GM10266 (cell line): ENCODE measurements around the gene APOL3.

ENCODE experiments used
- DNase-seq: peaks from one replicate; pipeline ENCODE4 v3.0.0; 2012; ENCODE audit errors: extremely low spot score
- TF ChIP-seq, protein P1 (sequence below): IDR thresholded peaks from 2 replicates; pipeline ENCODE4 v1.5.1; 2012; ENCODE audit warnings: mild to moderate bottlenecking, low read depth; ENCODE audit not compliant: control insufficient read depth, insufficient read depth; ENCODE audit errors: missing control alignments

The APOL3 gene

DNA sequence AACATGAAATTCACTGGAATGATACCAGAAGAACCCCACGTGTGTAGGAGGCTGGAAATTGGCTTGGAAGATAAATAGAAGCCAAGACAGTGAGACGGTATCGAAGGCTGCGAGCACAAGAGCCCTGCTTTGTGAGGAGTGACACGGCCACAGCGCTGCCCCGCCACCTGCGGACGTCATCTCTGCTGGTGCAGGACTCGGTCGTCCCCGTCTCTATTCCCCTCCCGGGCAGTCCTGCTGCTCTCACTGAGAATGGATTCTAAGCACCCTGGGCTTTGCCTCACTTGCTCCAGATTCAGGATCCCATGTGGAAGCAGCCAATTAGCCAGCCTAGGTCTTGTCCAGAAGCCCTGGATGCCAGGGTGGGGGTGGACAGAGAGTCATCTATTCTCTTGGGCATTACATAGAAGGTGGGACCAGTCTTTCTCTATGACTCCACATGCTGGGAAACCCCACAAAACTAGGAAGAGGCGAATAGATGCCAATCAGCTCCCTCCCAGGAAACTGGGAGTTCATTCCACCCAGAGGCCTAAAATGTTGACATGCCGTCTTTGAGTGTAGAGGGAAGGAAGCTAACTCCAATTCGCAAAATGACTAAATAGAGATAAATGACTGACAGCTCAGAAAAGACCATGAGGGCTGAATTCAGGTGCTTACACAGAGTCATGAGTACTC is 25.1 kb downstream of the APOL3 start:
- DNase-seq: no peak
- TF ChIP-seq, protein P1, sequence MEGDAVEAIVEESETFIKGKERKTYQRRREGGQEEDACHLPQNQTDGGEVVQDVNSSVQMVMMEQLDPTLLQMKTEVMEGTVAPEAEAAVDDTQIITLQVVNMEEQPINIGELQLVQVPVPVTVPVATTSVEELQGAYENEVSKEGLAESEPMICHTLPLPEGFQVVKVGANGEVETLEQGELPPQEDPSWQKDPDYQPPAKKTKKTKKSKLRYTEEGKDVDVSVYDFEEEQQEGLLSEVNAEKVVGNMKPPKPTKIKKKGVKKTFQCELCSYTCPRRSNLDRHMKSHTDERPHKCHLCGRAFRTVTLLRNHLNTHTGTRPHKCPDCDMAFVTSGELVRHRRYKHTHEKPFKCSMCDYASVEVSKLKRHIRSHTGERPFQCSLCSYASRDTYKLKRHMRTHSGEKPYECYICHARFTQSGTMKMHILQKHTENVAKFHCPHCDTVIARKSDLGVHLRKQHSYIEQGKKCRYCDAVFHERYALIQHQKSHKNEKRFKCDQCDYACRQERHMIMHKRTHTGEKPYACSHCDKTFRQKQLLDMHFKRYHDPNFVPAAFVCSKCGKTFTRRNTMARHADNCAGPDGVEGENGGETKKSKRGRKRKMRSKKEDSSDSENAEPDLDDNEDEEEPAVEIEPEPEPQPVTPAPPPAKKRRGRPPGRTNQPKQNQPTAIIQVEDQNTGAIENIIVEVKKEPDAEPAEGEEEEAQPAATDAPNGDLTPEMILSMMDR: no peak

DNA sequence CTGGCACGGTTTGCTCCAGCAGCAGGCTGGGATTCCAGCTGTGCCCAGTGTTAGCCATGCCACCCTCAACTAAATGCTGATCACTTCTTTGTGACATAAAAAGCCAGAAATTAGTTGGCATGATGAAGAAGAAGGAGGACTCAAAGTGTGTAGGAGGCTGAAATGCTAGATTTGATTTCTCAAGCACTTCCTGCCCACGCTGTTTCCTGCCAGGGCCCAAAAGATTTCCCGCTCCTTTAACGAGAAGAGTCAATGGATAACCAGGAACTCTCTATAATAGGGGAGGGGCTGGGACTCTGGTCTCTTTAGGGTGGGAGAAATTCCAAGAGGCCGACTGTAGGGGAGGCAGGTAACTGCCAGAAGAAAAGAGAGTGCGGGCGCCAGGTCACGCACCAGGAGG is 26.4 kb downstream of the APOL3 start:
- TF ChIP-seq, protein P1: no peak
- DNase-seq: no peak

DNA sequence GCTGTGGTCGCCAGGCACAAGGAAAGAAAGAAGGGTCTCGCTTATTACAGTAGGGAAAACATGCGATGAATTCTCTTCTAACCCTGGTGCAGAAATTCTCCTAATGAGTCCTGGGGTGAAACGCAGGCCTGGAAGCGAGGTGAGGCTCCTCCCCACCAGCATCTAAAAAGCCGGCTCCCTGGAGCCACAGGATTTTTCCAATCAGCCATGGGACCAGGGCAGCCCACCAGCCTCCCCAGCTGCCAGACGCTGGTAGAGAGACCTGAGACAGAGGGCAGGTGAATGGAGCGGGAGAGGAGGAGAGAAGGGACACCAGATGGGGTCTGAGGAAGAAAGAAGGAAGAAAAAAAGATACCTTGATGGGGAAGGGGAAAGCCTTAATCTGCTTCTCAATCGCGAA is 28.6 kb downstream of the APOL3 start:
- TF ChIP-seq, protein P1: no peak
- DNase-seq: no peak

DNA sequence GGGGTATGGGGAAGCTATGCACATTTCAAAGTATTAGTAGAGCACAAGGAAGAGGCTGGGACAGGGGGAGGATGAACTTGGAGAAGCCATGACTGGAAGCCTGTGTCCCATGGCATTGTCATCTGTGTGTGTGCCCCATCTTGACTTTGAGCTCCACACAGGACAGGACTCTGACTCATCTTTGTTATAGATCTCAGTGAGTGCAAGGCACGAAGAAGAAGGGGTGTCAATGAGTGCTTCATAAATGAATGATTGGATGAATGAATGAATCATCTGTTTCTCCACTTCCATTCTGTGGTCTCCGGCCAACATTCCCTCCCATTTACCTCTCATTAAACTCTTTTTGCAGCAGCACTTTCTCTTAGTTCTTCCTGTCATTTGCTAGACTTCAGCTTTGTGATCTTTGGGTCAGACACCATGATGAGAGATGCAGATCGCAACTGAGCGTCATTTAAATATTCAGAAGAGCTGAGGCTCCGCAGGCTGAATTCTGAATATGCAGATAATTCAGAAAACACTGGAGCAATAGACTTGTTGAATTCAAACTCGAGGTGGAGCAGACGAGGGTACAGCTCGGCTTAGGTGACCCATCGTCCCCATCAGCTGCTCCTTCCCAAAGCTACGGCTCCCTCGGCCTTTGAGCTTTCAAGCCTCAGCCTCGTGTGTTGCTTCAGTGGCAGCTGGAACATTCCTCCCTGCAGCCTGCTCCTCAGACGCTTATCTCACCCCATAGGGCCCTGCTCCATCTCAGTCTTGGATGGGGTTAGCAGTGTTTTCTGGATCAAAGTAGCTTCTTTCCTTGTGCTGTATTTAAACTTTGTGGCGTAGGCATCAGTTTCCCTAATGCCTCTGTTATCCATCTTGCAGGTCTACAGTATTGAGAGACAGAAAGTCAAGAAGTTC is 30.8 kb downstream of the APOL3 start:
- no peak for DNase-seq
- TF ChIP-seq, protein P1: no peak

DNA sequence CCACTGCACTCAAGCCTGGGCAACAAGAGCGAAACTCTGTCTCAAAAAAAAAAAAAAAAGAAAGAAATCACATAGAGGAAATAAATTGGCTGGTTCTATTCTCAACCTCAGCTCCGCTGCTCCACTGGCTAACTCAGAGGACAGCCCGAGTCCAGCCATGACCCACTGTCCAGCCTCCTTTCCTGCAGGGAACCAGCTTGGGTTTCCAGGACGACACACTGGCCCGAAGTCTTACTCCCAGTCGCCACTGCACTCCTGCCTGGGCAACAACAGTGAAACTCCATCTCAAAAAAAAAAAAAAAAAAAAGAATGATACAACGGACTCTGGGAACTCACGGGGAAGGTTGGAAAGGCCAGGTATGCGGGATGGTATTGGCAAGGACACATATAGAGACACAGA is 31.5 kb downstream of the APOL3 start:
- TF ChIP-seq, protein P1: no peak
- DNase-seq: no peak

DNA sequence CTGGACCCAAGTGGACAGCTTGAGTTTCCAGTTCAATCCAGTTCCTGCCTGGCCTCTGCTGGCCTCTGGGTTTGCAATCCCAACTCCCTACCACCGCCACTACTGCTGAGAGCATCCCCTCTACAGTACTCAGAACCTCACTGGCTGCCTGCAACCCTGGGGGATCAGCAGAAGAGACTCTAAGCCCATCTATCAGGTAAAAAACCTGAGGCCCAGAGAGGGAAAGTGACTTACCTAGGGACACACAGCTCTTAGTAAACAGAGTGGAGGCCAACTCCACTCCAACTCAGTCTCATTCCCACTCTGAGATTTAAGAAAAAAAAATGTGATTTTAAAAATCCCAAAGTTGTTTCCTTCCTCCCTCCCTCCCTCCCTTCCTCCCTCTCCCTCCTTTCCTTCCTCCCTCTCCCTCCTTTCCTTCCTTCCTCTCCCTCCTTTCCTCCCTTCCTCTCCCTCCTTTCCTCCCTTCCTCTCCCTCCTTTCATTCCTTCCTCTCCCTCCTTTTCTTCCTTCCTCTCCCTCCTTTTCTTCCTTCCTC is 34.5 kb downstream of the APOL3 start:
- TF ChIP-seq, protein P1: no peak
- DNase-seq: no peak

DNA sequence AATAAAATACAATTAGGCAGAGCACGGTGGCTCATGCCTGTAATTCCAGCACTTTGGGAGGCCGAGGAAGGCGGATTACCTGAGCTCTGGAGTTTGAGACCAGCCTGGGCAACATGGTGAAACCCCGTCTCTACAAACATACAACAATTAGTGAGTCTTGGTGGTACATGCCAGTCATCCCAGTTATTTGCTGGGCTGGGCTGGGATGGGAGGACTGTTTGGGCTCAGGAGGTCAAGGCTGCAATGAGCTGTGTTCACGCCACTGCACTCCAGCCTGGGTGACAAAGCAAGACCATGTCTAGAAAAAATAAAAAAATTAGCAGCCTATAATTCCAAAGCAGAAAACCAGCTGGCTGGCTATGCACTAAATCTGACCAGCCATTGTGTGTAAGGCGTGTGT is 35.1 kb downstream of the APOL3 start:
- TF ChIP-seq, protein P1: no peak
- DNase-seq: no peak
